NB4 (cell line): Measurements from ENCODE around the gene SERPINB13.

Experiments used
- DNase-seq: peaks from one replicate; pipeline ENCODE4 v3.0.0; 2010; ENCODE audit warnings: low read depth
- H3K4me3 ChIP-seq: one replicate; pipeline ENCODE4 v1.5.1; 2011; ENCODE audit warnings: mild to moderate bottlenecking, low read depth, low read length, moderate library complexity
- CTCF ChIP-seq: IDR thresholded peaks from one replicate; pipeline ENCODE4 v1.5.1; 2012; ENCODE audit warnings: low read depth, low read length
- MAX ChIP-seq: IDR thresholded peaks from 2 replicates; pipeline ENCODE4 v1.6.1; 2011; ENCODE audit warnings: low read depth, low read length
- MYC ChIP-seq: IDR thresholded peaks from 2 replicates; pipeline ENCODE4 v1.6.1; 2011; ENCODE audit warnings: low read depth, low read length
- POLR2A ChIP-seq: IDR thresholded peaks from 2 replicates; pipeline ENCODE4 v1.6.1; 2011; ENCODE audit warnings: mild to moderate bottlenecking; ENCODE audit not compliant: insufficient read length; ENCODE audit errors: extremely low read depth

The SERPINB13 gene

GRCh38 chr18:63588909-63589308 lies 1.8 kb downstream of the SERPINB13 start:
- TF ChIP-seq CTCF (no peak), POLR2A (no peak), MYC (no peak), MAX (no peak)
- H3K4me3 ChIP-seq, result no peak overlapping the region
- DNase-seq, result peak; percentile 44

- peak; percentile 69 for TF ChIP-seq MAX
- TF ChIP-seq POLR2A, result no peak
- TF ChIP-seq MYC, result peak; percentile 76
- peak; percentile 97 for DNase-seq
- H3K4me3 ChIP-seq, result peak overlapping the region; percentile 7
Observed at GRCh38 chr18:63590373-63590772, 3.2 kb downstream of the SERPINB13 start.

- no peak overlapping the region for H3K4me3 ChIP-seq
- no peak for TF ChIP-seq MYC
- no peak for TF ChIP-seq POLR2A
- no peak for TF ChIP-seq CTCF
- TF ChIP-seq MAX, result no peak
- DNase-seq, result no peak
Observed at GRCh38 chr18:63590966-63591695, 4.0 kb downstream of the SERPINB13 start.

GRCh38 chr18:63591725-63592124 lies 4.6 kb downstream of the SERPINB13 start:
- no peak for DNase-seq
- TF ChIP-seq MYC (no peak), MAX (no peak), CTCF (no peak), POLR2A (no peak)
- no peak overlapping the region for H3K4me3 ChIP-seq

- no peak for DNase-seq
- H3K4me3 ChIP-seq, result no peak overlapping the region
- TF ChIP-seq POLR2A, result no peak
- TF ChIP-seq CTCF, result no peak
- no peak for TF ChIP-seq MAX
- TF ChIP-seq MYC, result no peak
Observed at GRCh38 chr18:63592471-63592870, 5.3 kb downstream of the SERPINB13 start.

GRCh38 chr18:63596964-63597363 lies 9.8 kb downstream of the SERPINB13 start:
- no peak overlapping the region for H3K4me3 ChIP-seq
- no peak for DNase-seq
- no peak for TF ChIP-seq MAX
- no peak for TF ChIP-seq MYC
- TF ChIP-seq POLR2A, result no peak
- no peak for TF ChIP-seq CTCF
